GM12874 (cell line): ENCODE data around the gene SH3BP2.

Experiments used
- CTCF ChIP-seq: IDR thresholded peaks from 2 replicates; pipeline ENCODE4 v1.5.1; 2011; ENCODE audit warnings: low read depth, mild to moderate bottlenecking, control low read depth, low read length, moderate library complexity; ENCODE audit not compliant: insufficient read depth

Gene SH3BP2

GRCh38 chr4:2830632-2831610 is 38.0 kb downstream of the SH3BP2 start:
- TF ChIP-seq CTCF, result no peak

GRCh38 chr4:2831611-2832308 is 38.9 kb downstream of the SH3BP2 start:
- no peak for TF ChIP-seq CTCF

- TF ChIP-seq CTCF, result no peak
These were observed 39.6 kb downstream of the SH3BP2 start for GRCh38 chr4:2832309-2832980.

GRCh38 chr4:2832981-2833670 is 40.2 kb downstream of the SH3BP2 start:
- TF ChIP-seq CTCF, result no peak

- TF ChIP-seq CTCF, result no peak
These were observed 40.8 kb downstream of the SH3BP2 start for GRCh38 chr4:2833671-2834000.

- no peak for TF ChIP-seq CTCF
These were observed 41.4 kb downstream of the SH3BP2 start for GRCh38 chr4:2834001-2834921.
